ENCODE results near the gene THEMIS.

GRCh38 chr6:127878115-127878514 lies 22.7 kb downstream of the THEMIS start:
- TF ChIP-seq CTCF (tag by site-specific recombination; IDR thresholded peaks at IDR 0.05) (no peak), ZNF140 (tag by site-specific recombination; IDR thresholded peaks at IDR 0.05) (no peak), YY1 (tag by site-specific recombination; IDR thresholded peaks at IDR 0.05) (no peak), ZXDB (tag by site-specific recombination; IDR thresholded peaks at IDR 0.05) (no peak), SALL2 (tag by site-specific recombination; IDR thresholded peaks at IDR 0.05; ENCODE audit: borderline replicate concordance) (no peak), ZNF174 (tag by site-specific recombination; IDR thresholded peaks at IDR 0.05) (no peak)
